ENCODE results near the gene SENP8. TPM values are rescaled to one million over a fixed set of nuclear protein-coding genes. Genes with fewer than 3 reads are reported as not detected.

Gene SENP8
- total and polyA plus RNA-seq, 2 of the 4 experiments (the other 2 are of a cell fraction), result 1.6 to 2.9 TPM

DNA sequence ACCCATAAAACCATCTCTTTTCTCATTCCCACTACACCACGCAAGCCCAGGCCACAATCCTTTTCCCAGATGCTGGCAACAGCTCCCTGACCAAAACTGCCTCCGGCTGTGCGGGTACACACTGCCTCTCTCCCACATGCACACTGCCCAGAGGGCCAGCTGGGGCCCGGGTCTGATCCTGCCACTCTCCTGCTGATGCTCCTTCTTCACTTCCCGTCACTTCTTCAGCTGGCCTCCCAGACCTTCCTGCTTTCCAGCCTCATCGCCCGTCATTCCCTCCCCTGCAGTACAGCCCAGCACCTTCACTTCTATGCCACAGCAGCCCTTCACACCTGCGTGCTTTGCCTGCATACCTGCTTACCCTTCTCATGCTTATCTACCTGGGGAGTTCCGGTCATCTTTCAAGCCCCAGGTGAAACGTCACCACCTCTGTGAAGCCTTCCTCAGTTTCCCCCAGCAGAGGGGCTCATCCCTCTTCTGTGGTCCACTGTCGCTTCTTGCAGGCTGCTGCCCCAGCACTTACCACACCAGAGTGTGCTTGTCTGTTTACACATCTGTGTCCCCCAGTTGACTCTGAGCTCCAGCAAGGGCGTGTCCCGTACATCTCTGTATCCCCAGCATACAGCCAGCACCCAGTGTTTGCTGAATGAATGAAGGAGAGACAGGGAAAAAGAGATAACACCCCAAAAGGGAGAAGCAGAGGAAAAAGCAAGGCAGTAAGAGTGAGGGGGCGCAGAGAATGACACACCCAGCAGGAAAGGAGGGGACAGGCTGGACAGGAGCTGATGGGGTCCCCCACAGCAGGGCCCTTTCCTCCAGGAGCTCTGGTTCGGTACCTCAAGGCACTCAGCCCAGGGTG lies 57.2 kb downstream of the SENP8 start:
- no peaks in the 10 kb centered on the region for H4K20me1 ChIP-seq (ENCODE audit: insufficient read depth, low read length)
- H3K23ac ChIP-seq (ENCODE audit: low read depth, low read length), result no peak overlapping the region
- H2BK20ac ChIP-seq (ENCODE audit: low read depth, low read length), result no peak overlapping the region
- intact Hi-C loops (cut with micrococcal nuclease), result no loop called here
- 73% methylated on average over 8 of the region's 15 CpGs; no CpG with 5 or more reads in 1 of the 2 experiments for WGBS, 2 experiments (ENCODE audit: extremely low coverage in 2 of 2, insufficient read length in 1 of 2)
- no peak overlapping the region for H4K8ac ChIP-seq (ENCODE audit: low read depth in 2 of 2, low read length in 2 of 2)
- no peak overlapping the region for H2AK9ac ChIP-seq (replicated peaks; ENCODE audit: low read depth, low read length, poor library complexity)
- CTCF ChIA-PET, result no interaction called here
- BruUV-seq (replicated peaks), result no TSS peak
- H2AFZ ChIP-seq (replicated peaks; ENCODE audit: low read length, poor library complexity), result no peak overlapping the region
- no peak overlapping the region for H2BK15ac ChIP-seq (ENCODE audit: low read depth, low read length)
- no peak overlapping the region for H3K18ac ChIP-seq (ENCODE audit: low read depth, low read length)
- H3K9me3 ChIP-seq (ENCODE audit: control insufficient read depth, insufficient read depth, low read length), result no peaks in the 10 kb centered on the region
- H3K56ac ChIP-seq (ENCODE audit: extremely low read depth, insufficient read depth, low read length), result no peak overlapping the region
- H3K27ac ChIP-seq (ENCODE audit: insufficient read depth, low read length), result no peak overlapping the region
- ATAC-seq (ENCODE audit: low read depth) (no peak), DNase-seq (no peak)
- H3K9ac ChIP-seq (ENCODE audit: low read depth, low read length), result no peak overlapping the region
- TF ChIP-seq NFE2L2 (IDR thresholded peaks at IDR 0.05; ENCODE audit: low read depth, low read length) (no peak), MAFK (IDR thresholded peaks at IDR 0.05; ENCODE audit: low read depth, low read length) (no peak), MAZ (IDR thresholded peaks at IDR 0.05; ENCODE audit: borderline replicate concordance, low read depth, low read length) (no peak), SMC3 (IDR thresholded peaks at IDR 0.05; ENCODE audit: low read depth, low read length) (no peak)
- TF ChIP-seq, protein P1, sequence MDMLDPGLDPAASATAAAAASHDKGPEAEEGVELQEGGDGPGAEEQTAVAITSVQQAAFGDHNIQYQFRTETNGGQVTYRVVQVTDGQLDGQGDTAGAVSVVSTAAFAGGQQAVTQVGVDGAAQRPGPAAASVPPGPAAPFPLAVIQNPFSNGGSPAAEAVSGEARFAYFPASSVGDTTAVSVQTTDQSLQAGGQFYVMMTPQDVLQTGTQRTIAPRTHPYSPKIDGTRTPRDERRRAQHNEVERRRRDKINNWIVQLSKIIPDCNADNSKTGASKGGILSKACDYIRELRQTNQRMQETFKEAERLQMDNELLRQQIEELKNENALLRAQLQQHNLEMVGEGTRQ (IDR thresholded peaks at IDR 0.05; ENCODE audit: low read depth, low read length), result no peak
- dilution Hi-C loops (cut with HindIII; ENCODE audit: low sequenced_read_pairs, unreplicated experiment), result no loop called here
- H2AK5ac ChIP-seq (ENCODE audit: low read depth, low read length), result no peak overlapping the region
- H3K9me1 ChIP-seq (ENCODE audit: insufficient read depth, low read length), result no peaks in the 10 kb centered on the region; the same call in 1 of the 2 replicates
- no peaks in the 10 kb centered on the region for H3K36me3 ChIP-seq (ENCODE audit: control insufficient read depth, insufficient read depth, low read length)
- H3K4me3 ChIP-seq (ENCODE audit: insufficient read depth, low read depth, low read length), result no peak overlapping the region
- no peak overlapping the region for H4K5ac ChIP-seq (ENCODE audit: low read depth, low read length)
- no peak overlapping the region for H2BK120ac ChIP-seq (ENCODE audit: low read depth, low read length)
- H3K4ac ChIP-seq (ENCODE audit: low read depth, low read length), result no peak overlapping the region
- no peaks in the 10 kb centered on the region for H3K79me1 ChIP-seq (ENCODE audit: low read depth in 1 of 2, low read length in 2 of 2)
- H2BK5ac ChIP-seq (ENCODE audit: low read depth, low read length, poor library complexity, severe bottlenecking), result no peak overlapping the region
- H3K4me1 ChIP-seq (ENCODE audit: control insufficient read depth, insufficient read depth, low read length), result no peaks in the 10 kb centered on the region
- in situ Hi-C loops (cut with MboI; ENCODE audit: low sequenced_read_pairs), result no loop called here
- POLR2A ChIA-PET (ENCODE audit: unreplicated experiment), result interaction anchor here (0.9 kb wide), 1 partner anchor 18 kb away, joined by 4 read pairs; no protein-coding TSS in a partner anchor
- H3K14ac ChIP-seq (replicated peaks; ENCODE audit: low read depth, low read length), result no peak overlapping the region
- H4K91ac ChIP-seq (ENCODE audit: insufficient read depth, low read depth, low read length), result no peak overlapping the region
- H3K4me2 ChIP-seq (ENCODE audit: low read depth, low read length), result no peak overlapping the region
- peaks cover 47% of the 10 kb centered on the region for H3K27me3 ChIP-seq (ENCODE audit: control insufficient read depth, insufficient read depth, low read length)

Measured in IMR-90 (cell line).